Esophagus muscularis mucosa (tissue), 4 donors: Measurements from ENCODE around the gene FAM222A. TPM values are rescaled to one million over a fixed set of nuclear protein-coding genes. Genes with fewer than 3 reads are reported as not detected.

Source experiments
- DNase-seq: peaks from one replicate; pipeline ENCODE4 v3.0.0-alpha.2; 2017; ENCODE audit errors: extremely low spot score
- H3K27ac ChIP-seq, 4 donors: fragments of 200-600 bp; sonication (generic); replicated peaks in 1 of 4; 1 replicate in 3 of 4; 2 replicates in 1 of 4; pipeline ENCODE4 v1.5.1; 2016 to 2019; ENCODE audit warnings: mild to moderate bottlenecking in 1 of 4
- H3K27me3 ChIP-seq, 4 donors: fragments of 200-600 bp; sonication (generic); one replicate each; pipeline versions ENCODE4 v1.5.1 to v1.6.0; 2016 to 2019
- H3K36me3 ChIP-seq, 4 donors: fragments of 200-600 bp; sonication (generic); one replicate each; pipeline ENCODE4 v1.5.1; 2016 to 2019
- H3K4me1 ChIP-seq, 4 donors: fragments of 200-600 bp; sonication (generic); one replicate each; pipeline ENCODE4 v1.5.1; 2016 to 2019
- H3K4me3 ChIP-seq, 4 donors: fragments of 200-600 bp; sonication (generic); 1 replicate in 2 of 4; 2 replicates in 2 of 4; pipeline ENCODE4 v1.5.1; 2016 to 2019; ENCODE audit warnings: mild to moderate bottlenecking in 4 of 4, moderate library complexity in 1 of 4
- H3K9me3 ChIP-seq, 4 donors: fragments of 200-600 bp; sonication (generic); 1 replicate in 3 of 4; 2 replicates in 1 of 4; pipeline ENCODE4 v1.5.1; 2016 to 2019
- EP300 ChIP-seq: sonication (generic); formaldehyde crosslinking; IDR thresholded peaks from one replicate; pipeline ENCODE4 v1.6.1; 2017; ENCODE audit warnings: antibody characterized with exemption
- POLR2A ChIP-seq: fragments of 450-650 bp; IDR thresholded peaks from one replicate; pipeline ENCODE4 v1.6.1; 2017; ENCODE audit warnings: antibody characterized with exemption, moderate library complexity, mild to moderate bottlenecking, low read depth
- POLR2AphosphoS5 ChIP-seq, 2 donors: sonication (generic); formaldehyde crosslinking; IDR thresholded peaks; one replicate each; pipeline ENCODE4 v1.6.1; 2017; ENCODE audit warnings: antibody characterized with exemption in 2 of 2
- WGBS: methylation state at CpG from one replicate; pipeline ENCODE4 v1.1.5; 2018; 5-methylcytosine and 5-hydroxymethylcytosine counted together
- intact Hi-C: fragments of 100-400 bp; cut with DNase I; formaldehyde crosslinking; loops from one replicate; pipeline ENCODE4 v1.15.1; 2023
- total RNA-seq, 4 donors: library from RNA; depleted of rRNA; stranded (reverse); fragments of >200 nt; gene quantifications; one replicate each; pipeline versions ENCODE4 v1.1.0 to v1.2.1, GENCODE V29; 2016
- TF ChIP-seq, protein P1 (sequence below), 3 experiments: fragments of 200-600 bp in 2 of 3; fragments of 450-650 bp in 1 of 3; sonication (generic) in 2 of 3; IDR thresholded peaks; one replicate each; pipeline ENCODE4 v1.5.1; 2017 to 2019; ENCODE audit warnings: antibody characterized with exemption in 3 of 3, mild to moderate bottlenecking in 2 of 3, moderate library complexity in 1 of 3

Gene FAM222A
- total RNA-seq, 4 donors from 2014 or later: 0.42 to 3.8 (median 3.2) TPM

DNA sequence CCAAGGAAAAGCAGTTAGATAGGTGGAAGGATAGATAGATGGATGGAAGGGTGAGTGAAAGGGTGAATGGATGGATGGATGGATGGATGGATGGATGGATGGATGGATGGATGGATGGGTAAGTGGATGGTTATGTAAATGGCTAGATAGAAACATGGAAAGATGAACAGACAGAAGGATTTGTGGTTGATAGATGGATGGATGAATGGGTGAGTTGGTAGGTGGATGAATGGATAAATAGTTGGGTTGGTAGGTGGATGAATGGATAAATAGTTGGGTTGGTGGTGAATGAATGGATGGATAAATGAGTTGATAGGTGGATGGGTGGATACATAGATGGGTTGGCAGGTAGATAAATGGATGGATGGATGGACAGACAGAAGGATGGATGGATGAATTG is 30.3 kb upstream of the FAM222A start:
- no peak for TF ChIP-seq POLR2AphosphoS5 (IDR thresholded peaks at IDR 0.05)
- no peak for TF ChIP-seq EP300
- TF ChIP-seq POLR2A: no peak
- TF ChIP-seq, protein P1, sequence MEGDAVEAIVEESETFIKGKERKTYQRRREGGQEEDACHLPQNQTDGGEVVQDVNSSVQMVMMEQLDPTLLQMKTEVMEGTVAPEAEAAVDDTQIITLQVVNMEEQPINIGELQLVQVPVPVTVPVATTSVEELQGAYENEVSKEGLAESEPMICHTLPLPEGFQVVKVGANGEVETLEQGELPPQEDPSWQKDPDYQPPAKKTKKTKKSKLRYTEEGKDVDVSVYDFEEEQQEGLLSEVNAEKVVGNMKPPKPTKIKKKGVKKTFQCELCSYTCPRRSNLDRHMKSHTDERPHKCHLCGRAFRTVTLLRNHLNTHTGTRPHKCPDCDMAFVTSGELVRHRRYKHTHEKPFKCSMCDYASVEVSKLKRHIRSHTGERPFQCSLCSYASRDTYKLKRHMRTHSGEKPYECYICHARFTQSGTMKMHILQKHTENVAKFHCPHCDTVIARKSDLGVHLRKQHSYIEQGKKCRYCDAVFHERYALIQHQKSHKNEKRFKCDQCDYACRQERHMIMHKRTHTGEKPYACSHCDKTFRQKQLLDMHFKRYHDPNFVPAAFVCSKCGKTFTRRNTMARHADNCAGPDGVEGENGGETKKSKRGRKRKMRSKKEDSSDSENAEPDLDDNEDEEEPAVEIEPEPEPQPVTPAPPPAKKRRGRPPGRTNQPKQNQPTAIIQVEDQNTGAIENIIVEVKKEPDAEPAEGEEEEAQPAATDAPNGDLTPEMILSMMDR (IDR thresholded peaks at IDR 0.05): no peak

DNA sequence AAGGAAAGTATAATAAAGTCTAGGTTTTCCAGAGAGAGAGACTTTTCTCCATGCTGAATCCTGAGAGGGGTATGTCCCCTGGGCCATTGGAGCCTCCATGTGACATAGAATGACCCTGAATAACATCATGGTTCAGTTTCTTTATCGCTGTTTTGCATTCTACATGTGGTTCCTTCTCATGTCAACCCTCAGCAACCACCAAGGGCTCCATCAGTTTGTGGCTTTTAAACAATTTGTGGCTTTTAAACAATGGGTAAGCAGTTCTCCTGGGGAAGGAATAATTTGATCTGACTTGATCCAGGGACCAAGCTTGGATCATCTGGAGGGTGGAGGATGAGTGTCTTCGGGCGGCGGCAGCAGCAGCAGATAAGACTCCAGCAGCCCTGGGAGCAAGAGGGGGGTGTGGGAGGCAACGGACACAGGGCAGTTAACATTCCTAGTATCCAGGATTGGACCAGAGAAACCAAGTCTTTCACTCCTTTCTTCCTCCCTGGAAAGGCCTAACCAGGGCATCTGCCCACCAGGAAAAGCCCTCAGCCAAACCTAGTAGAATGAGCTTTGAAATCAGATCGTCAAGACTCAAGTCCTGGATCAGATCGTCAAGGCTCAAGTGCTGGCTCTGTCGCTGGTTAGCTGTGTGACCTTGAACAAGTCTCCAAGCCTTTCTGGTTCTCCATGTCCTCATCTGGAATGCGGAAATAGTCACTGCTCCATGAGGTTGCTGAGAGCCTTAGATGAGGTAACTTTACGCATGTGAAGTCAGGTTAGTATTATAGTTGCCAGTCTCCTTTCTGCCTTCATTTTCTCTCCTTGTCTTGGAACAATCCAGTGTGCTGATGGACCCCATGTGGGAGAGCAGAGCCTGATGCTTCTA is 27.8 kb upstream of the FAM222A start:
- Histone ChIP-seq H3K36me3 (no peaks in the 10 kb centered on the region), H3K9me3 (no peaks in the 10 kb centered on the region), H3K27me3 (no peaks in the 10 kb centered on the region), H3K27ac (no peak overlapping the region), H3K4me1 (peaks cover 0 to 1% (median under 1%) of the 10 kb centered on the region in 4 donors), H3K4me3 (no peak overlapping the region)
- DNase-seq: no peak
- WGBS: 93% methylated on average over 9 of the region's 10 CpGs
- TF ChIP-seq, protein P1 (IDR thresholded peaks at IDR 0.05): no peak
- no peak for TF ChIP-seq EP300
- intact Hi-C loops: no loop called here

More for the DNA sequence above, 30.3 kb upstream of the FAM222A start:
- Histone ChIP-seq H3K27me3 (no peaks in the 10 kb centered on the region), H3K9me3 (no peaks in the 10 kb centered on the region), H3K36me3 (no peaks in the 10 kb centered on the region), H3K4me3 (no peak overlapping the region), H3K27ac (no peak overlapping the region), H3K4me1 (peaks cover 0 to 7% (median 2%) of the 10 kb centered on the region in 4 donors)
- DNase-seq: no peak
- intact Hi-C loops: no loop called here

DNA sequence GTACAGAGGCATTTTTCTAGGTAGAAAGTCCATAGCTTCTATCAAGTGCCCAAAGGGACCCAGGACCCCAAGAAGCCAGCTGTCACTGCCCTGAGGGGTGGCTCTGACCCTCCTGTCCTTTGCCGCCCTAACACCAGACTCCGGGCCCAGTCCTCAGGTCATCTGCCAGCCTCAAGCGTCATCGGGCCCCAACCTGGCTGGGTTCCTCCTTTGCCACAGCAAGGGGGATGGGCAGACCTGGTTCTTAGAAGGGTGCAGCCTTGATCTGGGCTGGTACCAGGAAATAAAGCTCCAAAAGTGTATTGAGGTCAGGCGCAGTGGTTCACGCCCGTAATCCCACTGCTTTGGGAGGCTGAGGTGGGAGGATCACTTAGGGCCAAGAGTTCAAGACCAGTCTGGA is 27.1 kb upstream of the FAM222A start:
- no peaks in the 10 kb centered on the region for H3K36me3 ChIP-seq
- no peak overlapping the region for H3K4me3 ChIP-seq
- TF ChIP-seq EP300 (no peak), POLR2AphosphoS5 (IDR thresholded peaks at IDR 0.05) (no peak), POLR2A (no peak)
- TF ChIP-seq, protein P1 (IDR thresholded peaks at IDR 0.05): no peak
- DNase-seq: no peak
- H3K27ac ChIP-seq: no peak overlapping the region
- H3K27me3 ChIP-seq: peaks cover 0 to 2% (median 0%) of the 10 kb centered on the region in 4 donors
- H3K9me3 ChIP-seq: no peaks in the 10 kb centered on the region
- no peaks in the 10 kb centered on the region for H3K4me1 ChIP-seq
- intact Hi-C loops: no loop called here
- 82% methylated on average over 6 of the region's 7 CpGs for WGBS

DNA sequence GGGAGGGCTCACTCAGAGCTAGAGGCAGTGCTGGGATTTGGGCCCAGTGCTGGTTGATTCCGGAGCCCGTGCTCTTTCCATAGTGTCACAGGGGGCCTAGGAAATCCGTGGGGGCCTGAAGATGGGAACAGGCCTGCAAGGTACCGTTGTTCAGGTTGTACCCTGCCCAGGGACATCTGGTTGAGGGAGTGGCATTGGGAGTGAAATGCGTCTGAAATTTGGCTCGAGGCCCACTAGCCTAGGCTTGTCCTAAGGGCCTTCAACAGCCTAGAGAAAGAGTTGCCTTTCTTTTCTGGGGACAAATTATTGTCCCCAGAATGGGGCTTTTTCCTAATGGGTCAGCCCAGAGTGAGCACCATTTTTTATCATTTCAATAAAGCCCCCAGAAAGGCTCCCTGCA is 26.4 kb upstream of the FAM222A start:
- Histone ChIP-seq H3K27ac (no peak overlapping the region), H3K4me1 (no peaks in the 10 kb centered on the region), H3K36me3 (no peaks in the 10 kb centered on the region), H3K27me3 (peaks cover 0 to 8% (median 0%) of the 10 kb centered on the region in 4 donors), H3K4me3 (no peak overlapping the region), H3K9me3 (no peaks in the 10 kb centered on the region)
- DNase-seq: no peak
- WGBS: 82% methylated on average over 6 of the region's 6 CpGs
- intact Hi-C loops: no loop called here
- TF ChIP-seq, protein P1 (IDR thresholded peaks at IDR 0.05): no peak
- no peak for TF ChIP-seq EP300
- no peak for TF ChIP-seq POLR2AphosphoS5 (IDR thresholded peaks at IDR 0.05)
- TF ChIP-seq POLR2A: no peak

DNA sequence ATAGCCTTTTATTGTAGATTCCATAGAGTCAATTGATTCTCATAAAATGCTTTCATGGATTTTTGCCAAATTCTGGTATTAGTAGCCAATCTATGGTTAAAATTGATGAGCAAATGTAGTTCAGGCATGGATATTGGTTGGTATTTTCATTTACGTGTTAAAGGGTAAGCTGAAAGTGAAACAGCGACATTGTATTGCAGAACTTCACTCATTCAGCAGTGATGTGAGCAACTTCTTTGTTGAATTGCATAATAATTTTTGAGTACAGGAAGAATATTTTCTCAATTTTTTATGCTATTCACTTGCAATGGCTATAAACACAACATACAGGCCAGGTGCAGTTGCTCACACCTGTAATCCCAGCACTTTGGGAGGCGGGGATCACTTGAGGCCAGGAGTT is 24.2 kb upstream of the FAM222A start:
- H3K36me3 ChIP-seq: no peaks in the 10 kb centered on the region
- no peak overlapping the region for H3K27ac ChIP-seq
- WGBS: 83% methylated on average over 3 of the region's 3 CpGs
- intact Hi-C loops: no loop called here
- H3K9me3 ChIP-seq: no peaks in the 10 kb centered on the region
- no peak overlapping the region for H3K4me3 ChIP-seq
- no peak for TF ChIP-seq POLR2AphosphoS5 (IDR thresholded peaks at IDR 0.05)
- no peak for TF ChIP-seq EP300
- peaks cover 0 to 8% (median 0%) of the 10 kb centered on the region in 4 donors for H3K27me3 ChIP-seq
- H3K4me1 ChIP-seq: no peaks in the 10 kb centered on the region
- DNase-seq: no peak
